Upper lobe of left lung (tissue), 6 donors: ENCODE results near the gene CCDC13. TPM values are rescaled to one million over a fixed set of nuclear protein-coding genes. Genes with fewer than 3 reads are reported as not detected.

Source experiments
- ATAC-seq, 2 donors: fragments of 200-7000 bp; cut with Tn5 transposase; one replicate each; pipeline ENCODE4 v1.9.1; 2022; ENCODE audit warnings: mild to moderate bottlenecking in 2 of 2, moderate library complexity in 2 of 2; ENCODE audit not compliant: low FRiP score in 2 of 2
- DNase-seq, 2 donors: peaks; one replicate each; pipeline ENCODE4 v3.0.0-alpha.2; 2019 to 2020
- H3K27ac ChIP-seq, 4 donors: fragments of 200-600 bp; sonication (generic); one replicate each; pipeline ENCODE4 v1.5.1; 2016 to 2019
- H3K27me3 ChIP-seq, 4 donors: fragments of 200-600 bp; sonication (generic); one replicate each; pipeline ENCODE4 v1.5.1; 2017 to 2019
- H3K36me3 ChIP-seq, 4 donors: fragments of 200-600 bp; sonication (generic); one replicate each; pipeline ENCODE4 v1.5.1; 2016 to 2019
- H3K4me1 ChIP-seq, 4 donors: fragments of 200-600 bp; sonication (generic); one replicate each; pipeline ENCODE4 v1.5.1; 2018 to 2019
- H3K4me3 ChIP-seq, 4 donors: fragments of 200-600 bp; sonication (generic); one replicate each; pipeline ENCODE4 v1.5.1; 2017 to 2019; ENCODE audit warnings: mild to moderate bottlenecking in 2 of 4, moderate library complexity in 1 of 4
- H3K9me3 ChIP-seq, 4 donors: fragments of 200-600 bp; sonication (generic); one replicate each; pipeline ENCODE4 v1.5.1; 2018 to 2019
- CTCF ChIP-seq, 6 experiments: fragments of 450-650 bp in 4 of 6; fragments of 200-600 bp in 2 of 6; sonication (generic) in 2 of 6; IDR thresholded peaks; one replicate each; pipeline ENCODE4 v1.5.1; 2016 to 2019; ENCODE audit warnings: antibody characterized with exemption in 6 of 6
- EP300 ChIP-seq, 4 donors: sonication (generic); formaldehyde crosslinking; IDR thresholded peaks; one replicate each; pipeline ENCODE4 v1.5.1; 2017; ENCODE audit warnings: antibody characterized with exemption in 4 of 4, control low read depth in 2 of 4
- POLR2A ChIP-seq, 4 donors: fragments of 450-650 bp; IDR thresholded peaks; one replicate each; pipeline ENCODE4 v1.5.1; 2016 to 2017; ENCODE audit warnings: antibody characterized with exemption in 4 of 4, mild to moderate bottlenecking in 2 of 4
- POLR2AphosphoS5 ChIP-seq, 2 donors: sonication (generic); formaldehyde crosslinking; IDR thresholded peaks; one replicate each; pipeline ENCODE4 v1.5.1; 2017; ENCODE audit warnings: antibody characterized with exemption in 2 of 2
- WGBS, 2 donors: methylation state at CpG; one replicate each; pipeline ENCODE4 v1.1.5; 2017 to 2018; 5-methylcytosine and 5-hydroxymethylcytosine counted together
- small RNA-seq, 4 donors: library from RNA; depleted of rRNA; stranded (forward); fragments of <200 nt; gene quantifications; one replicate each; pipeline ENCODE3, GENCODE V24; 2016
- total RNA-seq, 6 donors: library from RNA; depleted of rRNA in 4 of 6; stranded (reverse); fragments of >200 nt in 4 of 6; gene quantifications; one replicate each; pipeline versions ENCODE4 v1.1.0 to v1.2.1, GENCODE V29; 2016 to 2021
- donor health status: DM: no; HTN: no; CAD: no; lungs with moderate emphysema.
- donor health status: DM: no; HTN: yes; CAD: no; lungs with severe emphysema.

The CCDC13 gene
- total RNA-seq, 6 donors from 2014 or later = 2.1 to 12.8 (median 3.0) TPM

- H3K9me3 ChIP-seq = no peaks in the 10 kb centered on the region
- WGBS, 2 donors = 93 to 94% methylated on average over 2 to 3 of the region's 3 CpGs
- DNase-seq = no peak
- H3K4me3 ChIP-seq = no peak overlapping the region
- TF ChIP-seq POLR2A (IDR thresholded peaks at IDR 0.05) = no peak
- no peak for TF ChIP-seq CTCF (IDR thresholded peaks at IDR 0.05)
- no peak for TF ChIP-seq EP300 (IDR thresholded peaks at IDR 0.05)
- no peak for TF ChIP-seq POLR2AphosphoS5 (IDR thresholded peaks at IDR 0.05)
- no peaks in the 10 kb centered on the region for H3K36me3 ChIP-seq
- H3K4me1 ChIP-seq = no peaks in the 10 kb centered on the region
- peak in 1 of 2 donors; percentile 13 for ATAC-seq
- H3K27me3 ChIP-seq = no peaks in the 10 kb centered on the region
- no peak overlapping the region for H3K27ac ChIP-seq
Observed at GRCh38 chr3:42728668-42729364, 44.2 kb downstream of the CCDC13 start.

GRCh38 chr3:42728056-42728455 is 45.0 kb downstream of the CCDC13 start:
- no peak overlapping the region for H3K4me3 ChIP-seq
- 26 to 40% methylated on average over 3 of the region's 3 CpGs for WGBS, 2 donors
- no peak for DNase-seq

GRCh38 chr3:42725454-42725853 is 47.6 kb downstream of the CCDC13 start:
- peaks cover 0 to 2% (median 0%) of the 10 kb centered on the region in 4 donors for H3K9me3 ChIP-seq
- H3K27me3 ChIP-seq = no peaks in the 10 kb centered on the region
- TF ChIP-seq EP300 (IDR thresholded peaks at IDR 0.05) (no peak), CTCF (IDR thresholded peaks at IDR 0.05) (no peak), POLR2A (IDR thresholded peaks at IDR 0.05) (no peak), POLR2AphosphoS5 (IDR thresholded peaks at IDR 0.05) (no peak)
- no peak overlapping the region for H3K27ac ChIP-seq
- DNase-seq (no peak), ATAC-seq (no peak)
- WGBS, 2 donors = 94 to 98% methylated on average over 2 of the region's 2 CpGs
- no peaks in the 10 kb centered on the region for H3K36me3 ChIP-seq
- no peaks in the 10 kb centered on the region for H3K4me1 ChIP-seq
- H3K4me3 ChIP-seq = no peak overlapping the region

More at GRCh38 chr3:42728056-42728455, 45.0 kb downstream of the CCDC13 start:
- Histone ChIP-seq H3K27ac (no peak overlapping the region), H3K36me3 (no peaks in the 10 kb centered on the region), H3K27me3 (no peaks in the 10 kb centered on the region), H3K4me1 (no peaks in the 10 kb centered on the region), H3K9me3 (no peaks in the 10 kb centered on the region)
- peak in 1 of 2 donors; percentile 52 for ATAC-seq
- TF ChIP-seq CTCF (IDR thresholded peaks at IDR 0.05) = no peak

GRCh38 chr3:42723219-42723618 is 49.8 kb downstream of the CCDC13 start:
- Histone ChIP-seq H3K4me3 (no peak overlapping the region), H3K36me3 (no peaks in the 10 kb centered on the region), H3K27ac (no peak overlapping the region), H3K4me1 (no peaks in the 10 kb centered on the region), H3K9me3 (peaks cover 0 to 2% (median 0%) of the 10 kb centered on the region in 4 donors), H3K27me3 (no peaks in the 10 kb centered on the region)
- 95 to 98% methylated on average over 2 of the region's 2 CpGs for WGBS, 2 donors
- DNase-seq = no peak
- TF ChIP-seq EP300 (IDR thresholded peaks at IDR 0.05) = no peak
- TF ChIP-seq POLR2A (IDR thresholded peaks at IDR 0.05) = no peak
- TF ChIP-seq CTCF (IDR thresholded peaks at IDR 0.05) = no peak
- TF ChIP-seq POLR2AphosphoS5 (IDR thresholded peaks at IDR 0.05) = no peak
- ATAC-seq = no peak

Small RNA genes lying within 50 kb of the gene (small RNA-seq; reads per million reads assigned to genes)
- gene CCDC13 = 0 reads per million in 4 donors

Other genes with a start within 250 kb of the CCDC13 start
- gene SEC22C, start 191.3 kb downstream of the CCDC13 start, total RNA-seq = 10 to 100 TPM; 36.3 to 59.7 (median 50.6) TPM
- 10 to 100 TPM in 4 of 6 donors, 1 to 10 TPM in 2; 2.6 to 25.8 (median 17.9) TPM for gene SS18L2, start 182.4 kb downstream of the CCDC13 start, total RNA-seq
- gene NKTR, start 172.6 kb downstream of the CCDC13 start, total RNA-seq = 100 to 1,000 TPM in 3 of 6 donors, 10 to 100 TPM in 3; 53.7 to 231 (median 103) TPM
- 10 to 100 TPM; 25.1 to 35.8 (median 29.9) TPM for gene ZBTB47, start 119.6 kb downstream of the CCDC13 start, total RNA-seq
- gene KLHL40, start 87.7 kb downstream of the CCDC13 start, total RNA-seq = not detected
- 1 to 10 TPM in 2 of 6 donors, under 1 TPM in 2, not detected in 2; 0.71 to 1.6 (median 0.98) TPM for gene HHATL, start 70.5 kb downstream of the CCDC13 start, total RNA-seq
- gene HIGD1A, start 31.2 kb upstream of the CCDC13 start, total RNA-seq = 100 to 1,000 TPM in 2 of 6 donors, 10 to 100 TPM in 4; 26.2 to 108 (median 73.3) TPM
- gene ACKR2, start 36.2 kb upstream of the CCDC13 start, total RNA-seq = 1 to 10 TPM in 5 of 6 donors, not detected in 1; 1.1 to 8.2 (median 2.3) TPM
- gene CYP8B1, start 102.6 kb upstream of the CCDC13 start, total RNA-seq = under 1 TPM in 2 of 6 donors, not detected in 4; 0.13 to 0.14 TPM
- gene ZNF662, start 132.9 kb upstream of the CCDC13 start, total RNA-seq = 10 to 100 TPM in 1 of 6 donors, 1 to 10 TPM in 5; 4.1 to 10.5 (median 6.3) TPM
- 1 to 10 TPM; 2.5 to 9.4 (median 7.7) TPM for gene GASK1A, start 206.1 kb upstream of the CCDC13 start, total RNA-seq